Measurements from ENCODE around the gene RNF166.

Gene RNF166

GRCh38 chr16:88713568-88714419 is 7.6 kb upstream of the RNF166 start:
- no peak overlapping the region for H3K4me3 ChIP-seq (ENCODE audit: low read depth, low read length)
- no peak for DNase-seq (ENCODE audit: low read depth, low spot score)
- no peak for TF ChIP-seq CTCF (IDR thresholded peaks at IDR 0.05; ENCODE audit: insufficient read depth, low read length, missing control alignments)
- ChIA-PET CTCF (no interaction called here), POLR2A (no interaction called here)

GRCh38 chr16:88713054-88713453 is 6.8 kb upstream of the RNF166 start:
- no peak for DNase-seq (ENCODE audit: low read depth, low spot score)
- TF ChIP-seq CTCF (IDR thresholded peaks at IDR 0.05; ENCODE audit: insufficient read depth, low read length, missing control alignments) = no peak
- ChIA-PET CTCF (interaction anchor here (0.9 kb wide), 1 partner anchor 25 kb away, joined by 3 read pairs; no protein-coding TSS in a partner anchor), POLR2A (no interaction called here)
- no peak overlapping the region for H3K4me3 ChIP-seq (ENCODE audit: low read depth, low read length)

- ChIA-PET CTCF (interaction anchor here (0.9 kb wide), 1 partner anchor 25 kb away, joined by 3 read pairs; no protein-coding TSS in a partner anchor), POLR2A (no interaction called here)
- TF ChIP-seq CTCF (IDR thresholded peaks at IDR 0.05; ENCODE audit: insufficient read depth, low read length, missing control alignments) = no peak
- no peak for DNase-seq (ENCODE audit: low read depth, low spot score)
- no peak overlapping the region for H3K4me3 ChIP-seq (ENCODE audit: low read depth, low read length)
Measured at GRCh38 chr16:88712362-88712979, 6.3 kb upstream of the RNF166 start.

GRCh38 chr16:88711750-88712340 is 5.6 kb upstream of the RNF166 start:
- POLR2A ChIA-PET = no interaction called here
- no peak for DNase-seq (ENCODE audit: low read depth, low spot score)

GRCh38 chr16:88710556-88710955 is 4.3 kb upstream of the RNF166 start:
- H3K4me3 ChIP-seq (ENCODE audit: low read depth, low read length) = no peak overlapping the region
- CTCF ChIA-PET = interaction anchor here (1.1 to 5.0 kb wide), 3 partner anchors 27 to 530 kb away, joined by 3 to 25 read pairs (median 3); no protein-coding TSS in a partner anchor
- TF ChIP-seq CTCF (IDR thresholded peaks at IDR 0.05; ENCODE audit: insufficient read depth, low read length, missing control alignments) = no peak
- DNase-seq (ENCODE audit: low read depth, low spot score) = no peak
- POLR2A ChIA-PET = interaction anchor here (1.0 kb wide), 1 partner anchor 8 kb away, joined by 4 read pairs; no protein-coding TSS in a partner anchor

More at GRCh38 chr16:88711750-88712340, 5.6 kb upstream of the RNF166 start:
- no peak for TF ChIP-seq CTCF (IDR thresholded peaks at IDR 0.05; ENCODE audit: insufficient read depth, low read length, missing control alignments)
- CTCF ChIA-PET = no interaction called here
- H3K4me3 ChIP-seq (ENCODE audit: low read depth, low read length) = no peak overlapping the region

Data from AG04449 (cell line).